GM18858 (cell line): ENCODE results near the gene RPA1.

Source experiments
- ATAC-seq: cut with Tn5 transposase; IDR thresholded peaks from one replicate; pipeline ENCODE4 v1.9.1; 2021; ENCODE audit not compliant: unreplicated experiment

RPA1 gene

DNA sequence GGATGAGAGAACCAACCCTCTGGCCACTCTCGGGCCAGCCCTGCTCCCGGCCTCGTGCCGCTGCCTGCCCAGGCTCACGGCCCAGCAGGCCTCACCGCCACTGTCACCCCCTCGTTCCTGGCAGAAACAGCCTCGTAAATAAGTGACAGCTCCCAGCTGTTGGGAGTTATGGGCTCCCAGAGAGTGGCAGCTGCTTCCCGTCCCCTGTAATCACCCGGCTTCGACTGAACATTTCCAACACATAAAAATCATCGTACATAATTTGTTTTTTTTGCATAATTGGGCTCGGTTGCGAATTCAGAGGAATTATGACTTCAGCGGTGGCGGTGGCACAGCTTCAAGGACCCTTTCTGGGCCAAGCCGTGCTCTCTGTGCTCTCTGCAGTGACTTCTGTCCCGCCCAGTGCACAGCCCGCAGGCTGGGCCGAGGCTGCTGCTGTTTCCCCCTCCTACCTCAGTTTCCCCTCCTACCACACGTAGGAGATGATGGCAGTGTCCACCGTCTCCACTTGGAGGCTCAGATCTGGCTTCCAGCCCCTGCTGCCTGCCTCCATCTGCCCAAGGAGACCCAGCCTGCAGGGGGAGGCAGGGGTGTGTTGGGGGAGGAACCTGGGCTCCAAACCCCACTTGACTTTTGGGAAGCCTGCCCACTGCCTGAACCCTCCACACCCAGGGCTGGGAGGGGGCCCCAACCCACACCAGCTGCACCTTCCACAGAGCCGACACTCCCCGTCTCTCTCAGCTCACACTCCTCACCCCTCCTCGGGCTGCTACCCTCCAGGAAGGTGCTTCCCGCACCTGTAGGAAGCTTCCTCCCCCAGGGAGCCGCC, 110.4 kb downstream of the RPA1 start:
- no peak for ATAC-seq

GRCh38 chr17:1940810-1941185, 111.0 kb downstream of the RPA1 start:
- no peak for ATAC-seq

GRCh38 chr17:1941272-1942065, 111.7 kb downstream of the RPA1 start:
- no peak for ATAC-seq

DNA sequence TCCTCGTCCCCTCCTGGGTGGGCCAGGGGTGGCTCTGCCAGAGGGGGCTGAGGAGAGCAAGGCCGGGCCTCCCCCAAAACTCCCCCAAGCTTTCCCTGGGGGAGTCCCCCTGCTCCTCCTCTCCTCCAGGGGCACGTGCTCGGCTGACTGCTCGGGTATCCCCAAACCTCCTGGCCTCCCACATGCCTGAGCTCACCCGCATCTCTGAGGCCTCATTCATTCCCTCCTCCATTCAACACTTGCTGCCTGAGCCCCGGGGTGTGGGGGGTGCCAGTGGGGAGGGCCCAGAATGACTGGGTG, 112.2 kb downstream of the RPA1 start:
- no peak for ATAC-seq

GRCh38 chr17:1942666-1943435, 113.0 kb downstream of the RPA1 start:
- no peak for ATAC-seq

- ATAC-seq = no peak
Observed at GRCh38 chr17:1943436-1943831, 113.6 kb downstream of the RPA1 start.

DNA sequence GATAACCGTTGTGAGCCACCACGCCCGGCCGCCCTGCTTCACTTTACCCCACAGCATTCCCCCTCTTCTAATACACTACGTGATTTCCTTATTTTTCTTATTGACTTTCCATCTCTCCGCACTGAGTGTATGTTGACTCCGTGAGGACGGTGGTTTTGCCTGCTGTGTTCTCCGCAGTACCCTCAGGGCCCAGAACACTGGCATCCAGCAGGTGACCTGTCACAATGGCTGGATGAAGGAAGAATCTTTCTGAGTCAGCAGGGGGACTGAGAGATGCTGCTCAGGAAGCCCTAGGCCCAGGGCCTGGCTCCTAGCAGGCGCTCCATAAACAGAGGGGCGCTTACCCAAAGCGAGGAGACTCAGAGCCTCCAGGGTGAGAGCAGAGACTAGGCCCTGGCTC, 115.8 kb downstream of the RPA1 start:
- ATAC-seq = no peak

- no peak for ATAC-seq
Observed at GRCh38 chr17:1946021-1946932, 116.5 kb downstream of the RPA1 start.

DNA sequence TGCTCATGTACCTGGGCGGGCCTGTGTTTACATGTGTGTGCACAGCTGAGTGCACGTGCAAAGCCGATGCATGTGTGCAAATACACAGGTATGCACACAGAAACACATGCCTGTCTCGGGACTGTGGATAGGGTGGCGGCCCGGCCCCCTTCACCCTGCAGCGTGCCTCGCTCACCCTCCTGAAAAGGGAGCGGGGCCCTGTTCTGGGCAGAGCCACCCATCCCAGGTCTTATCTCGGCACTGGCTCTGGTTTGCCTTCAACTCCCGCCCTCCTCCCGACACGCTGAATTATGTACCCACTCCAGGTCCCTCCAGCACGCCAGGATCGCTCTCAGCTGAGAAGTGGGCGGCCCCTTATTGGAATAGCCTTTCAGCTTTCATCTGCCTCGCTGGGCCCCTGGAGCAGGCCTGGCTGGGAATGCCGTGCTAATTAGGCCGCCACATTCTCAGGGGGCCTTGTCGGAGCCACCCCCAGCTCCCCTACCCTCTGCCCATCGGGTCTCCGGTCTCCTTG, 117.5 kb downstream of the RPA1 start:
- no peak for ATAC-seq

GRCh38 chr17:1947743-1948516, 118.1 kb downstream of the RPA1 start:
- ATAC-seq = no peak

GRCh38 chr17:1948517-1948825, 118.7 kb downstream of the RPA1 start:
- no peak for ATAC-seq
